ENCODE data around the gene TAS2R20.

Gene TAS2R20

DNA sequence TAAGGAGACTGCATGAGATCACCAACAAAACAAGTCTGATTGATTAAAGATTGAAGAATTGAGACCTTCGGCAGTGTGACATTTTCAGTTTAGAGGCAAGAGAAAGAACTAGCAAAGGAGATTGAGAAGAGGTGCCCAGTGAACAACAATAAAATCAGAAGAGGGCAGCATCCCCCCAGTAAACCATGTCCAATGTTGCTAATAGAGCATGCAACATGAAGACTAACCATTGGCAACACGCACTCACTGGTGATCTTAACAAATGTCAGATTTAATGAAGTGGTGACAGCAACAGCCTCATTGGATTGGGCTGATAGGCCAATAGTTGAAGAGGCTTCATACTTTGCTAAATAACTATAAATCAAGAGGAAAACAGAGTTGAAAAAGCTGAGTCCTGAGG is 38.3 kb downstream of the TAS2R20 start:
- no peak for DNase-seq (ENCODE audit: low read depth in 3 of 3)

GRCh38 chr12:10957741-10958140 is 40.4 kb downstream of the TAS2R20 start:
- no peak for DNase-seq (ENCODE audit: low read depth in 3 of 3)

- DNase-seq (ENCODE audit: low read depth in 3 of 3), result no peak
These were observed 42.0 kb downstream of the TAS2R20 start for GRCh38 chr12:10956085-10956484.

DNA sequence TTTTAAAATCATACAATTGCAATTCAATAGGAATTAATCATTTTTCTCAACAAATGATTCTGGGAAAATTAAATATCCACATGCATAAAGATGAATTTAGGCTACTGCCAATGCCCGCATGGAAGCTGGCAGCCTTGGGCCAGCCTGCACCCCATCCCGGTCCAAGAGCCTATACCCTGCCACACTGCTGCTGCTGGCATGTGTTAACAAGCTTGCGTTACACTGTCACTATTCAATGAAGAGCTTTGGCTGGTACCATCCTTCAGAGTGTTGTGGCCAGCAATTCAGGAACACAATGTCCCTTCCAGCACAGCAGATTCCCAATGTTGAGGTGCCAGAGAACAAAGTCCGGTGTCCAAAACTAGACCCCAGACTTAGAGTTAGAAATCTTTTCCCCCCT is 45.5 kb downstream of the TAS2R20 start:
- DNase-seq (ENCODE audit: low read depth in 3 of 3), result no peak

Data from stimulated activated CD4-positive, alpha-beta T cell treated with anti-CD3 and anti-CD28 coated beads, TNF-alpha, amount 100 ng/mL, for 24 hours (primary cell).